ENCODE data around the gene TUBGCP4. TPM values are rescaled to one million over a fixed set of nuclear protein-coding genes. Genes with fewer than 3 reads are reported as not detected.
"Not testable (repeated sequence)": the region's sequence is repeated elsewhere in the genome, so short reads cannot be mapped to it uniquely, and the experiment has no call there.

Gene TUBGCP4
- total RNA-seq, 1 experiment from 2014 or later: 23.5 TPM

GRCh38 chr15:43390723-43391122, 19.8 kb downstream of the TUBGCP4 start:
- no peaks in the 10 kb centered on the region for H3K9me3 ChIP-seq (ENCODE audit: control insufficient read depth, low read depth, low read length)
- H2BK120ac ChIP-seq (ENCODE audit: low read depth, low read length, poor library complexity, severe bottlenecking): no peak overlapping the region
- H4K91ac ChIP-seq (ENCODE audit: insufficient read length, low read depth, low read length): no peak overlapping the region
- no peak overlapping the region for H2AFZ ChIP-seq (ENCODE audit: low read length)
- no peaks in the 10 kb centered on the region for H3K23me2 ChIP-seq (ENCODE audit: insufficient read length, low read depth, low read length, poor library complexity, severe bottlenecking)
- H2BK5ac ChIP-seq (ENCODE audit: insufficient read length, low read length): no peak overlapping the region
- H4K5ac ChIP-seq (ENCODE audit: insufficient read length, low read depth, low read length): no peak overlapping the region
- no peaks in the 10 kb centered on the region for H3K79me1 ChIP-seq (ENCODE audit: insufficient read depth, low read depth, low read length, poor library complexity, severe bottlenecking)
- no peaks in the 10 kb centered on the region for H3K79me2 ChIP-seq (ENCODE audit: insufficient read depth, low read length)
- no peak overlapping the region for H3K4me2 ChIP-seq (ENCODE audit: insufficient read depth, insufficient read length, low read length)
- no peak overlapping the region for H3K4ac ChIP-seq (ENCODE audit: low read depth, low read length)
- Mint-ChIP-seq H3K4me3 (no peak overlapping the region), H3K4me1 (no peaks in the 10 kb centered on the region), H3K27ac (peak overlapping the region in 1 of 3 experiments; percentile 5; a peak in 1 of 7 replicates), H3K36me3 (ENCODE audit: insufficient read depth in 1 of 3, low read depth in 3 of 3) (peaks cover 13 to 53% (median 37%) of the 10 kb centered on the region in 3 experiments; a peak in 6 of 7 replicates), H3K9me3 (no peaks in the 10 kb centered on the region), H3K27me3 (ENCODE audit: low read depth) (no peaks in the 10 kb centered on the region)
- H2BK15ac ChIP-seq (ENCODE audit: low read depth, low read length): no peak overlapping the region
- no peak overlapping the region for H3K27ac ChIP-seq (ENCODE audit: insufficient read length, low read depth, low read length)
- H4K20me1 ChIP-seq (ENCODE audit: control insufficient read depth, insufficient read depth, insufficient read length): no peaks in the 10 kb centered on the region
- H3T11ph ChIP-seq (ENCODE audit: low read length): no peak overlapping the region
- H3K9ac ChIP-seq (ENCODE audit: extremely low read depth, insufficient read length, low read length): no peak overlapping the region
- no peak for DNase-seq
- no peak overlapping the region for H3K23ac ChIP-seq (ENCODE audit: insufficient read length, low read depth, low read length)
- no peak overlapping the region for H3K14ac ChIP-seq (ENCODE audit: insufficient read depth, low read length)
- no peak overlapping the region for H4K8ac ChIP-seq (replicated peaks; ENCODE audit: insufficient read length, low read depth, low read length)
- H3K27me3 ChIP-seq (ENCODE audit: insufficient read depth, low read length): no peaks in the 10 kb centered on the region
- H2BK20ac ChIP-seq (ENCODE audit: low read depth, low read length, poor library complexity, severe bottlenecking): no peak overlapping the region
- H3K18ac ChIP-seq (ENCODE audit: insufficient read length, low read depth, low read length): no peak overlapping the region
- H3K4me1 ChIP-seq (ENCODE audit: insufficient read depth, low read length): no peaks in the 10 kb centered on the region
- no peak for TF ChIP-seq CTCF (conservative IDR thresholded peaks at IDR 0.05)
- H2AK5ac ChIP-seq (ENCODE audit: insufficient read length, low read length): no peak overlapping the region
- H3K56ac ChIP-seq (ENCODE audit: insufficient read length, low read depth, low read length): no peak overlapping the region
- H2BK12ac ChIP-seq (ENCODE audit: insufficient read length, low read depth, low read length): no peak overlapping the region
- no CpG with 5 or more reads among the region's 8 CpGs for WGBS (ENCODE audit: extremely low coverage, insufficient read length, low lambda C conversion rate)

- not testable (repeated sequence) for H3K56ac ChIP-seq (ENCODE audit: insufficient read length, low read depth, low read length); H3K9ac ChIP-seq (ENCODE audit: extremely low read depth, insufficient read length, low read length); H2BK5ac ChIP-seq (ENCODE audit: insufficient read length, low read length); H4K20me1 ChIP-seq (ENCODE audit: control insufficient read depth, insufficient read depth, insufficient read length); H3K14ac ChIP-seq (ENCODE audit: insufficient read depth, low read length); H3K79me1 ChIP-seq (ENCODE audit: insufficient read depth, low read depth, low read length, poor library complexity, severe bottlenecking); H4K8ac ChIP-seq (replicated peaks; ENCODE audit: insufficient read length, low read depth, low read length); H3K27me3 Mint-ChIP-seq (ENCODE audit: low read depth); H4K91ac ChIP-seq (ENCODE audit: insufficient read length, low read depth, low read length); H3K27ac ChIP-seq (ENCODE audit: insufficient read length, low read depth, low read length); H4K5ac ChIP-seq (ENCODE audit: insufficient read length, low read depth, low read length); H3K18ac ChIP-seq (ENCODE audit: insufficient read length, low read depth, low read length); H2AK5ac ChIP-seq (ENCODE audit: insufficient read length, low read length); H2BK120ac ChIP-seq (ENCODE audit: low read depth, low read length, poor library complexity, severe bottlenecking); H3K4me1 Mint-ChIP-seq; H3K9me3 Mint-ChIP-seq; H3K9me3 ChIP-seq (ENCODE audit: control insufficient read depth, low read depth, low read length); DNase-seq; H3T11ph ChIP-seq (ENCODE audit: low read length); H3K4ac ChIP-seq (ENCODE audit: low read depth, low read length); H3K23me2 ChIP-seq (ENCODE audit: insufficient read length, low read depth, low read length, poor library complexity, severe bottlenecking); H3K4me2 ChIP-seq (ENCODE audit: insufficient read depth, insufficient read length, low read length); H3K4me1 ChIP-seq (ENCODE audit: insufficient read depth, low read length); H2BK20ac ChIP-seq (ENCODE audit: low read depth, low read length, poor library complexity, severe bottlenecking); H2BK12ac ChIP-seq (ENCODE audit: insufficient read length, low read depth, low read length); H3K4me3 Mint-ChIP-seq; H2AFZ ChIP-seq (ENCODE audit: low read length); H2BK15ac ChIP-seq (ENCODE audit: low read depth, low read length); H3K23ac ChIP-seq (ENCODE audit: insufficient read length, low read depth, low read length); H3K27me3 ChIP-seq (ENCODE audit: insufficient read depth, low read length); H3K79me2 ChIP-seq (ENCODE audit: insufficient read depth, low read length); H3K27ac Mint-ChIP-seq
- H3K36me3 Mint-ChIP-seq (ENCODE audit: insufficient read depth in 1 of 3, low read depth in 3 of 3): peaks cover 14 to 57% (median 37%) of the 10 kb centered on the region in 3 experiments; a peak in 6 of 7 replicates
- WGBS (ENCODE audit: extremely low coverage, insufficient read length, low lambda C conversion rate): no CpG with 5 or more reads among the region's 6 CpGs
Measured at GRCh38 chr15:43393592-43393991, 22.7 kb downstream of the TUBGCP4 start.
